Measurements from ENCODE around the gene EIF4EBP3.

Gene EIF4EBP3

DNA sequence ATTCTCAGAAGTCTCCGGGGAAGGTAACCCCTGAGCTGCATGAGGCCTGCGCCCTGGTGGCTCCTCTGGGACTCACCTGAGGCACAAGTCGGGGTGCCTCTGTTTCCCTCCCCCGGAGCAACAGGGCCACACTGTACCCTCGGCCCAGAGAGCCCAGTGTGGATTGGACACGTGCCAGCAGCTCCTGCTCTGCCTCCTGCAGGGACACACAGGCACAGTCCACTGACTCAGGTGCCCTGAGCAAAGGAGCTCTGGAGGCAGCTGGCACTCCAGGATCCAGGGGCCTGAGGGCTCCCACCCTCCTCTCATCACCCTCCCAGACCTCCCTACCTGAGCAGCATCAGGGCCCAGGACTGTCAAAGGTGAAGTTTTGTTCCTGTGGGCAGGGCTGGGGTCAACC is 46.7 kb downstream of the EIF4EBP3 start:
- TF ChIP-seq, protein P1, sequence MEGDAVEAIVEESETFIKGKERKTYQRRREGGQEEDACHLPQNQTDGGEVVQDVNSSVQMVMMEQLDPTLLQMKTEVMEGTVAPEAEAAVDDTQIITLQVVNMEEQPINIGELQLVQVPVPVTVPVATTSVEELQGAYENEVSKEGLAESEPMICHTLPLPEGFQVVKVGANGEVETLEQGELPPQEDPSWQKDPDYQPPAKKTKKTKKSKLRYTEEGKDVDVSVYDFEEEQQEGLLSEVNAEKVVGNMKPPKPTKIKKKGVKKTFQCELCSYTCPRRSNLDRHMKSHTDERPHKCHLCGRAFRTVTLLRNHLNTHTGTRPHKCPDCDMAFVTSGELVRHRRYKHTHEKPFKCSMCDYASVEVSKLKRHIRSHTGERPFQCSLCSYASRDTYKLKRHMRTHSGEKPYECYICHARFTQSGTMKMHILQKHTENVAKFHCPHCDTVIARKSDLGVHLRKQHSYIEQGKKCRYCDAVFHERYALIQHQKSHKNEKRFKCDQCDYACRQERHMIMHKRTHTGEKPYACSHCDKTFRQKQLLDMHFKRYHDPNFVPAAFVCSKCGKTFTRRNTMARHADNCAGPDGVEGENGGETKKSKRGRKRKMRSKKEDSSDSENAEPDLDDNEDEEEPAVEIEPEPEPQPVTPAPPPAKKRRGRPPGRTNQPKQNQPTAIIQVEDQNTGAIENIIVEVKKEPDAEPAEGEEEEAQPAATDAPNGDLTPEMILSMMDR (IDR thresholded peaks at IDR 0.05; ENCODE audit: low read depth, low read length), result no peak
- DNase-seq (ENCODE audit: extremely low read depth, low read depth), result no peak

DNA sequence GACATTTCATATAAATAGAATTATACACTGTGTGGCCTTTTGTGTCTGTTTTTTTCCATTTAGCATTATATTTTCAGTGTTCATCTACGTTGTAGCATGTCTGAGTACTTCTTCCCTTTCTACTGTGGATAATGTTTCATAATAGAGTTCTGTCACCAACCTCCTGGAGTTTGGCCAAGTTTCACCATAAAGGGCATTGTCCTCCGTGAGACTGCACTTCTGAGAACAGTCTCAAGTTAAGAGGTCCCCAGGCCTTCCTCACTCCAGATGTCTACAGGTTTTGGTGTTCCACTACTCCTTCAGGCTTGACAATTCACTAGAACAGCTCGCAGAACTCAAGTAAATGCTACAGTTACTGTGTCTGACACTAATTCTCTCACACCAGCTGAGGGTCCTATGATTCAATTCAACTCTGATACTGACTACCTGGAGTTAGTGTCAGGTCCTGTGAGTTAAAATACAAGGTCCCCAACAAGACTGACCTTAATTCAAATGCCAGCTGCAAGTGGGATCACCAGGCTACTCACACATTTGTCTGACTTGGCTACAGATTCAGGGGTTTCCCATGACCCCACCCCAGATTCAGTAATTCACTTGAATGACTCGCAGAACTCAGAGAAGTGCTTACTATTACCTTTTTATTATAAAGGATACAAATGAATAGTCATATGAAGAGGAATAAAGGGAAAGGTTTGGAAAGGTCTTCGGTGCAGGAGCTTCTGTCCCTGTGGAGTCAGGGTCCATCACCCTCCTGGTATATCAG is 48.3 kb downstream of the EIF4EBP3 start:
- TF ChIP-seq, protein P1 (IDR thresholded peaks at IDR 0.05; ENCODE audit: low read depth, low read length), result no peak
- no peak for DNase-seq (ENCODE audit: extremely low read depth, low read depth)

DNA sequence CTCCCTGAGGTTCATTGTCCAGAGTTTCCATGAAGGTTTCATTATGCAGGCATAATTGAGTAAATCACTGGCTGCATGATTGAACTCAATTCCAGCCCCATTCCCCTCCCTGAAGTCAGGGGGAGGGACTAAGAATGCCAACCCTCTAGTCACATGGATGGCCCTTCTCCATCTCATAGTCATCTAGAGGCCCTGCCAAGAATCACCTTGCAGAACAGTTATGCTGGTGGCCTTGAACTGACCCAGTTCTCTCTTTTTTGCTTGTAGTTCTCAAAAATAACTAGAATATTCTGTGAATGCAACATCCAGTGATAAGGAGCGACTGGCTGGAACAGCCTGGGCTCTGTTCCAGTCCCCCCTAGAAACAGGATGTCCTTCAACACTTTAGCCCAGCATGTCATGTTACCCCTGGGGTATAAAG is 48.9 kb downstream of the EIF4EBP3 start:
- DNase-seq (ENCODE audit: extremely low read depth, low read depth), result no peak
- TF ChIP-seq, protein P1 (IDR thresholded peaks at IDR 0.05; ENCODE audit: low read depth, low read length), result no peak

DNA sequence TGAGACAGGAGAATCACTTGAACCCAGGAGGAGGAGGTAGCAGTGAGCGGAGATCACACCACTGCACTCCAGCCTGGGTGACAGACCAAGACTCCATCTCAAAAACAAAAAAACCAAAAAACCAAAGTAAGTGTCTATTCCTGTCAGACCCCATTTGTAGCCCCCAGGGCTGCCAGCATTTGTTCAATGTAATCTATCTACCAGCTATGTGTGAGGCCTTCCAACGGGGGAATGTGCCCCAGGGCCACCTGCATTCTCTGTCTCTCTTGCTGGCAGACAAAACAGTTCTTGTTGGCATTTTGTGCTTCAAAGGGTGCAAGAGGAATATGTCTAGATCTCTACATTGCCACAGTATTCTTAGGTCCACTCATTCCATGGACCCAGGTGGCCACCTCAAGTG is 51.4 kb downstream of the EIF4EBP3 start:
- DNase-seq (ENCODE audit: extremely low read depth, low read depth), result no peak
- TF ChIP-seq, protein P1 (IDR thresholded peaks at IDR 0.05; ENCODE audit: low read depth, low read length), result no peak
